Measurements from ENCODE around the gene MRFAP1. TPM values are rescaled to one million over a fixed set of nuclear protein-coding genes. Genes with fewer than 3 reads are reported as not detected.
A peak's percentile ranks its signal among the peaks of the same experiment; 100 is the strongest.

MRFAP1 gene
- total and polyA plus RNA-seq, 10 of the 15 experiments (the other 5 are each of a cell fraction or from before 2014, with no cell fraction given), result 18.7 to 105 (median 80.8) TPM

DNA sequence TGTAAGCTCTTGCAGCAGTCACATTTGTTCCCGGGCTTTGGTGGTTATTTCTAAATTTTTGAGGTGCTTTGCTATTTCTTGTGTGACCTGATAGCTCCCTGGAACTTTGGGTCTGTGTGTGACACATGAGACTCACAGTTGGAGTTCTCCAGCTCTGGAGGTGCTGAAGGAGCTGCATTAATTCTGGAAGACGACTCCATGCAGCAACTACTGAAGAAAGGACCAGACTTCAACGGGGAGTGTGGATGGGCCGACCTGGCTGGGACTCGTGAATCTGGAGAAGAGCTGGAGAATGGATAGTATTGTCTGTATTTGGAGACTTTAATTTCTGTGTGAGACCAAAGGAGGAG is 1.5 kb downstream of the MRFAP1 start:
- H3K9me3 ChIP-seq (replicated peaks; ENCODE audit: control insufficient read depth, insufficient read depth, low read length), result no peaks in the 10 kb centered on the region; the same call in 2 of the 3 replicates

DNA sequence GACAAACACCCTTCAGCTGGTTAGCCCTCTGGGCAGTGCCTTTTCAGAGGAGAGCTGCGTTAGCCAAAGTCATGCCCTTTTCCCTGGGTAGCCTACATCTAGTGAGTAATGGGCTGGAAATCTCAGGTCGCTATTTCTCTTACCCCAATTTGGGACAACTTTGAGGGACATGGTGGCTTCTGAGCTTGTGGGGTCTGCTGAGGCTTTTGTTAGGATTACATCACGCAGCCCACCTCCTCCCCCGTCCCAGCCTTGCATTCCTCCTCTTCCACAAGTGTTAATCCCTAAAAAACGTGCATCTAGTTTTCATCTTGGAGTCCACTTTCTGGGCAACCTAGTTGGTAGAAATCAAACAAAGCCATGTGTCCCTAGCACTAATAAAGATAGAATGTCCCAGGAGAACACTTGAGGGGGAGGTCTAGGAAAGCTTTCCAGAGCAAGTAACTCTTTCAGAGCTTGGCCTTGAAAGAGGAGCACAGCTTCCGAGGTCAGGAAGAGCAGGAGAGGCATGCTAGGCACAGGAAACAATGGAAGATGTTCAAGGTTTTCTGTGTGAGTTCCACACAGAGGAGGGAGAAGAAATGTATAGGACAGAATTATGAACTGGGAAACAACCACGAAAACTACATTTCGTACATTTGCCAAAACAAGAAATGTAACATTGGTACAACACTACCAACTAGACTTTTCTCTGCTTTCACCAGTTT is 2.8 kb downstream of the MRFAP1 start:
- no peak overlapping the region for H3K4me3 ChIP-seq
- BruUV-seq (replicated peaks), result no TSS peak
- H3K36me3 ChIP-seq (ENCODE audit: control insufficient read depth in 2 of 2, insufficient read depth in 2 of 2, low read length in 1 of 2), result peaks cover 0 to 9% of the 10 kb centered on the region in 2 experiments; a peak in 2 of 4 replicates
- in situ Hi-C loops (cut with MboI) (no loop called here), intact Hi-C loops (cut with micrococcal nuclease; ENCODE audit: unreplicated experiment) (no loop called here)
- no peak overlapping the region for H3K4me2 ChIP-seq (ENCODE audit: control insufficient read depth, insufficient read depth)
- H3K79me2 ChIP-seq (ENCODE audit: control insufficient read depth, insufficient read depth, low read length), result peaks cover 29% of the 10 kb centered on the region
- ATAC-seq, result no peak
- peak; percentile 58; the same call in 1 of the 2 replicates for TF ChIP-seq POLR2AphosphoS5 (IDR thresholded peaks at IDR 0.05; ENCODE audit: low read length)
- TF ChIP-seq WRNIP1 (IDR thresholded peaks at IDR 0.05; ENCODE audit: borderline replicate concordance, low read depth, low read length), result no peak
- RAD21 ChIA-PET (ENCODE audit: unreplicated experiment), result no interaction called here
- no peak for FAIRE-seq
- CTCF ChIA-PET, result interaction anchor here (0.7 kb wide), 1 partner anchor 231 kb away, joined by 3 read pairs; no protein-coding TSS in a partner anchor
- 99% methylated on average over 8 of the region's 8 CpGs for WGBS (ENCODE audit: insufficient coverage, insufficient replicate concordance, low lambda C conversion rate, missing lambda C conversion rate)
- H3K27ac ChIP-seq (ENCODE audit: control insufficient read depth, insufficient read depth), result no peak overlapping the region
- no peaks in the 10 kb centered on the region; the same call in 1 of the 2 replicates for H4K20me1 ChIP-seq (ENCODE audit: control insufficient read depth, insufficient read depth)
- no peak overlapping the region for H3K9ac ChIP-seq (ENCODE audit: control insufficient read depth, insufficient read depth, low read length)
- SMC1A ChIA-PET (ENCODE audit: uncharacterized antibody, unreplicated experiment), result no interaction called here
- no peaks in the 10 kb centered on the region for H3K27me3 ChIP-seq (replicated peaks in 1 of 2; ENCODE audit: control insufficient read depth in 2 of 2, insufficient read depth in 2 of 2, low read length in 1 of 2)
- H3K9me3 ChIP-seq (replicated peaks; ENCODE audit: control insufficient read depth, insufficient read depth, low read length), result no peaks in the 10 kb centered on the region; the same call in 2 of the 3 replicates
- no peak for DNase-seq (ENCODE audit: low read depth, low spot score)
- peaks cover 7% of the 10 kb centered on the region for H3K4me1 ChIP-seq (ENCODE audit: control insufficient read depth, insufficient read depth, low read length)
- no peak overlapping the region for H2AFZ ChIP-seq (ENCODE audit: control insufficient read depth, low read depth, low read length)
- POLR2A ChIA-PET, result no interaction called here

More for the DNA sequence above, 1.5 kb downstream of the MRFAP1 start:
- no peak for TF ChIP-seq CEBPB (IDR thresholded peaks at IDR 0.05; ENCODE audit: borderline replicate concordance in 1 of 2, low read depth in 2 of 2, low read length in 2 of 2)
- 0 out of 2 replicates have a peak, but pooled peaks have one; percentile 2 for TF ChIP-seq ATF7 (IDR thresholded peaks at IDR 0.05; ENCODE audit: low read depth)
- no peak for TF ChIP-seq SMARCA5 (IDR thresholded peaks at IDR 0.05)
- intact Hi-C loops (cut with micrococcal nuclease; ENCODE audit: unreplicated experiment) (loop anchor here (2.0 kb wide), 1 partner anchor 33 kb away; a partner anchor contains a TSS), in situ Hi-C loops (cut with MboI) (no loop called here)
- Histone ChIP-seq H4K20me1 (ENCODE audit: control insufficient read depth, insufficient read depth) (no peaks in the 10 kb centered on the region; the same call in 1 of the 2 replicates), H3K27me3 (replicated peaks in 1 of 2; ENCODE audit: control insufficient read depth in 2 of 2, insufficient read depth in 2 of 2, low read length in 1 of 2) (no peaks in the 10 kb centered on the region), H3K4me1 (ENCODE audit: control insufficient read depth, insufficient read depth, low read length) (peaks cover 7% of the 10 kb centered on the region), H3K4me2 (ENCODE audit: control insufficient read depth, insufficient read depth) (peak overlapping the region; percentile 78), H3K36me3 (ENCODE audit: control insufficient read depth in 2 of 2, insufficient read depth in 2 of 2, low read length in 1 of 2) (peaks cover 0 to 9% of the 10 kb centered on the region in 2 experiments; a peak in 2 of 4 replicates), H3K4me3 (peak overlapping the region; percentile 80), H3K79me2 (ENCODE audit: control insufficient read depth, insufficient read depth, low read length) (peaks cover 29% of the 10 kb centered on the region), H3K9ac (ENCODE audit: control insufficient read depth, insufficient read depth, low read length) (peak overlapping the region; percentile 81), H3K27ac (ENCODE audit: control insufficient read depth, insufficient read depth) (peak overlapping the region; percentile 87), H2AFZ (ENCODE audit: control insufficient read depth, low read depth, low read length) (no peak overlapping the region)
- CTCF ChIA-PET, result interaction anchor here (0.5 kb wide), 1 partner anchor 1019 kb away, joined by 4 read pairs; no protein-coding TSS in a partner anchor
- ATAC-seq, result no peak
- no peak for DNase-seq (ENCODE audit: low read depth, low spot score)
- POLR2A ChIA-PET, result interaction anchor here (0.5 to 1.1 kb wide), 3 partner anchors 33 to 215 kb away, joined by 3 to 4 read pairs (median 3); no protein-coding TSS in a partner anchor
- RAD21 ChIA-PET (ENCODE audit: unreplicated experiment), result interaction anchor here (0.6 kb wide), 1 partner anchor 18 kb away, joined by 3 read pairs; no protein-coding TSS in a partner anchor
- SMC1A ChIA-PET (ENCODE audit: uncharacterized antibody, unreplicated experiment), result interaction anchor here (0.5 to 1.8 kb wide), 4 partner anchors 31 to 347 kb away, joined by 3 to 4 read pairs (median 3); no protein-coding TSS in a partner anchor
- WGBS (ENCODE audit: insufficient coverage, insufficient replicate concordance, low lambda C conversion rate, missing lambda C conversion rate), result 59% methylated on average over 5 of the region's 5 CpGs
- no TSS peak for BruUV-seq (replicated peaks)
- no peak for FAIRE-seq

Data from GM12878 (cell line).